Neural progenitor cell (in vitro differentiated cells): ENCODE data around the gene POLE. TPM values are rescaled to one million over a fixed set of nuclear protein-coding genes. Genes with fewer than 3 reads are reported as not detected.

Experiments
- DNase-seq: peaks from one replicate; pipeline ENCODE4 v3.0.0-alpha.2; 2016; ENCODE audit warnings: low spot score
- H2AFZ ChIP-seq: fragments of 200-600 bp; sonication (generic); replicated peaks from 2 replicates; pipeline ENCODE4 v1.6.1; 2016; ENCODE audit warnings: antibody characterized with exemption
- H3F3A ChIP-seq: fragments of 200-600 bp; sonication (generic); 2 replicates; pipeline ENCODE4 v1.6.1; 2016; ENCODE audit warnings: antibody characterized with exemption, low read depth
- H3K27ac ChIP-seq: fragments of 200-600 bp; sonication (generic); 2 replicates; pipeline ENCODE4 v1.5.1; 2016; ENCODE audit warnings: mild to moderate bottlenecking
- H3K27me3 ChIP-seq: fragments of 200-600 bp; sonication (generic); 2 replicates; pipeline ENCODE4 v1.6.1; 2016; ENCODE audit warnings: mild to moderate bottlenecking, moderate library complexity
- H3K36me3 ChIP-seq: fragments of 200-600 bp; sonication (generic); 2 replicates; pipeline ENCODE4 v1.5.1; 2016
- H3K4me1 ChIP-seq: fragments of 200-600 bp; sonication (generic); 2 replicates; pipeline ENCODE4 v1.6.1; 2016; ENCODE audit warnings: mixed run types
- H3K4me2 ChIP-seq: fragments of 200-600 bp; sonication (generic); 2 replicates; pipeline ENCODE4 v1.6.1; 2016
- H3K4me3 ChIP-seq: fragments of 200-600 bp; sonication (generic); 2 replicates; pipeline ENCODE4 v1.5.1; 2016
- H3K79me2 ChIP-seq: fragments of 200-600 bp; sonication (generic); 2 replicates; pipeline ENCODE4 v1.6.1; 2016; ENCODE audit warnings: low read depth
- H3K9ac ChIP-seq: fragments of 200-600 bp; sonication (generic); 2 replicates; pipeline ENCODE4 v1.6.1; 2016
- H3K9me3 ChIP-seq: fragments of 200-600 bp; sonication (generic); 2 replicates; pipeline ENCODE4 v1.5.1; 2016; ENCODE audit warnings: low read depth
- H4K20me1 ChIP-seq: fragments of 200-600 bp; sonication (generic); 2 replicates; pipeline ENCODE4 v1.6.1; 2016; ENCODE audit warnings: low read depth
- H3K27ac Mint-ChIP-seq: 3 replicates; pipeline ENCODE4 v1.8.0; 2021; ENCODE audit warnings: mixed read lengths
- H3K27me3 Mint-ChIP-seq: 2 replicates; pipeline ENCODE4 v1.8.0; 2022; ENCODE audit warnings: low read depth, mild to moderate bottlenecking, inconsistent platforms, moderate library complexity, mixed read lengths; ENCODE audit not compliant: insufficient read depth
- H3K36me3 Mint-ChIP-seq: 3 replicates; pipeline ENCODE4 v1.8.0; 2021; ENCODE audit warnings: mixed read lengths
- H3K4me1 Mint-ChIP-seq: 3 replicates; pipeline ENCODE4 v1.8.0; 2021; ENCODE audit warnings: mixed read lengths
- H3K4me3 Mint-ChIP-seq: 3 replicates; pipeline ENCODE4 v1.8.0; 2021; ENCODE audit warnings: mild to moderate bottlenecking, moderate library complexity, mixed read lengths
- H3K9me3 Mint-ChIP-seq: 3 replicates; pipeline ENCODE4 v1.8.0; 2020; ENCODE audit warnings: mixed read lengths
- CTCF ChIP-seq: fragments of 200-600 bp; sonication (generic); IDR thresholded peaks from 2 replicates; pipeline ENCODE4 v1.5.1; 2017; ENCODE audit warnings: antibody characterized with exemption, mild to moderate bottlenecking
- EZH2 ChIP-seq: fragments of 200-600 bp; sonication (generic); IDR thresholded peaks from 2 replicates; pipeline ENCODE4 v1.6.1; 2017; ENCODE audit warnings: antibody characterized with exemption, mild to moderate bottlenecking, moderate library complexity
- EZH2phosphoT487 ChIP-seq: fragments of 200-600 bp; sonication (generic); IDR thresholded peaks from 2 replicates; pipeline ENCODE4 v1.6.1; 2017; ENCODE audit warnings: antibody characterized with exemption
- total RNA-seq: library from RNA; depleted of rRNA; stranded (reverse); fragments of >200 nt; gene quantifications from 2 replicates; pipeline ENCODE4 v1.2.3, GENCODE V29; 2015; ENCODE audit warnings: low replicate concordance

POLE gene
- total RNA-seq, 1 donor from 2014 or later = 46.8 TPM

GRCh38 chr12:132634411-132634990 is 52.6 kb downstream of the POLE start:
- no peak overlapping the region for H3K27ac ChIP-seq
- H3K79me2 ChIP-seq = no peaks in the 10 kb centered on the region
- peaks cover 3% of the 10 kb centered on the region for H3K4me1 Mint-ChIP-seq
- H3K9me3 ChIP-seq = no peaks in the 10 kb centered on the region
- no peak overlapping the region for H3K9ac ChIP-seq
- H3F3A ChIP-seq = peaks cover 10% of the 10 kb centered on the region
- no peak overlapping the region for H3K4me2 ChIP-seq
- peaks cover 6% of the 10 kb centered on the region for H3K27me3 Mint-ChIP-seq
- no peak overlapping the region for H3K4me3 ChIP-seq
- DNase-seq = no peak
- H3K36me3 ChIP-seq = no peaks in the 10 kb centered on the region
- peak overlapping the region; percentile 21 for H3K27ac Mint-ChIP-seq
- no peaks in the 10 kb centered on the region for H3K27me3 ChIP-seq
- peaks cover 11% of the 10 kb centered on the region for H4K20me1 ChIP-seq
- H3K36me3 Mint-ChIP-seq = peaks cover 68% of the 10 kb centered on the region
- H2AFZ ChIP-seq = no peak overlapping the region
- H3K9me3 Mint-ChIP-seq = no peaks in the 10 kb centered on the region
- H3K4me3 Mint-ChIP-seq = peak overlapping the region; percentile 62
- TF ChIP-seq CTCF = no peak
- TF ChIP-seq EZH2phosphoT487 = no peak
- no peak for TF ChIP-seq EZH2
- no peaks in the 10 kb centered on the region for H3K4me1 ChIP-seq

- Histone ChIP-seq H3K9ac (no peak overlapping the region), H3K4me3 (no peak overlapping the region), H3K36me3 (no peaks in the 10 kb centered on the region), H3K27ac (no peak overlapping the region), H3K9me3 (no peaks in the 10 kb centered on the region), H3K4me2 (no peak overlapping the region), H3K79me2 (no peaks in the 10 kb centered on the region), H2AFZ (no peak overlapping the region), H3K4me1 (no peaks in the 10 kb centered on the region), H3K27me3 (no peaks in the 10 kb centered on the region), H4K20me1 (peaks cover 8% of the 10 kb centered on the region), H3F3A (peaks cover 6% of the 10 kb centered on the region)
- DNase-seq = no peak
- no peak overlapping the region for H3K4me3 Mint-ChIP-seq
- peaks cover 3% of the 10 kb centered on the region for H3K4me1 Mint-ChIP-seq
- H3K27ac Mint-ChIP-seq = no peak overlapping the region
- H3K9me3 Mint-ChIP-seq = no peaks in the 10 kb centered on the region
- no peak for TF ChIP-seq EZH2phosphoT487
- TF ChIP-seq CTCF = no peak
- no peak for TF ChIP-seq EZH2
- H3K36me3 Mint-ChIP-seq = peaks cover 67% of the 10 kb centered on the region
- H3K27me3 Mint-ChIP-seq = peaks cover 6% of the 10 kb centered on the region
Measured at GRCh38 chr12:132633901-132634300, 53.2 kb downstream of the POLE start.

- Histone ChIP-seq H3K4me1 (no peaks in the 10 kb centered on the region), H3K36me3 (no peaks in the 10 kb centered on the region), H2AFZ (no peak overlapping the region), H4K20me1 (peaks cover 5% of the 10 kb centered on the region), H3K27me3 (no peaks in the 10 kb centered on the region), H3K79me2 (no peaks in the 10 kb centered on the region), H3F3A (peaks cover 2% of the 10 kb centered on the region), H3K4me3 (no peak overlapping the region), H3K27ac (no peak overlapping the region), H3K9me3 (no peaks in the 10 kb centered on the region), H3K9ac (no peak overlapping the region), H3K4me2 (no peak overlapping the region)
- Mint-ChIP-seq H3K27me3 (peaks cover 6% of the 10 kb centered on the region), H3K27ac (no peak overlapping the region), H3K9me3 (no peaks in the 10 kb centered on the region), H3K36me3 (peaks cover 68% of the 10 kb centered on the region), H3K4me3 (no peak overlapping the region), H3K4me1 (peaks cover 3% of the 10 kb centered on the region)
- no peak for TF ChIP-seq EZH2phosphoT487
- DNase-seq = no peak
Measured at GRCh38 chr12:132633398-132633797, 53.7 kb downstream of the POLE start.

GRCh38 chr12:132632521-132633228 is 54.5 kb downstream of the POLE start:
- H3K4me3 ChIP-seq = no peak overlapping the region
- no peaks in the 10 kb centered on the region for H3K36me3 ChIP-seq
- H3K4me2 ChIP-seq = no peak overlapping the region
- no peaks in the 10 kb centered on the region for H3K9me3 ChIP-seq
- no peaks in the 10 kb centered on the region for H3K9me3 Mint-ChIP-seq
- H3F3A ChIP-seq = no peaks in the 10 kb centered on the region
- peaks cover 3% of the 10 kb centered on the region for H3K4me1 Mint-ChIP-seq
- H3K4me1 ChIP-seq = no peaks in the 10 kb centered on the region
- H3K79me2 ChIP-seq = no peaks in the 10 kb centered on the region
- no peak for TF ChIP-seq CTCF
- no peak overlapping the region for H3K9ac ChIP-seq
- DNase-seq = no peak
- no peak overlapping the region for H2AFZ ChIP-seq
- peaks cover 63% of the 10 kb centered on the region for H3K36me3 Mint-ChIP-seq
- no peak overlapping the region for H3K27ac Mint-ChIP-seq
- H4K20me1 ChIP-seq = peaks cover under 1% of the 10 kb centered on the region
- no peak overlapping the region for H3K27ac ChIP-seq
- H3K27me3 ChIP-seq = no peaks in the 10 kb centered on the region
- peaks cover 4% of the 10 kb centered on the region for H3K27me3 Mint-ChIP-seq
- H3K4me3 Mint-ChIP-seq = no peak overlapping the region
